WERI-Rb-1 (cell line): Measurements from ENCODE around the gene EML1.

ENCODE experiments used
- DNase-seq: peaks from one replicate; pipeline ENCODE4 v3.0.0-alpha.2; 2020
- H3K27ac ChIP-seq: fragments of 250-450 bp; sonication (Bioruptor Pico); 2 replicates; pipeline ENCODE4 v1.5.1; 2020; ENCODE audit warnings: mild to moderate bottlenecking, moderate library complexity
- H3K27me3 ChIP-seq: fragments of 250-450 bp; sonication (Bioruptor Pico); 2 replicates; pipeline ENCODE4 v1.5.1; 2021; ENCODE audit warnings: mild to moderate bottlenecking, low read depth, moderate library complexity; ENCODE audit not compliant: insufficient read depth, severe bottlenecking
- H3K36me3 ChIP-seq: fragments of 250-450 bp; sonication (Bioruptor Pico); 2 replicates; pipeline ENCODE4 v1.5.1; 2020; ENCODE audit warnings: mild to moderate bottlenecking, moderate library complexity
- H3K4me3 ChIP-seq: 2 replicates; pipeline ENCODE4 v1.5.1; 2011; ENCODE audit warnings: low read depth, mild to moderate bottlenecking, control low read depth, low read length
- H3K9me3 ChIP-seq: fragments of 250-450 bp; sonication (Bioruptor Pico); 2 replicates; pipeline ENCODE4 v1.5.1; 2021; ENCODE audit warnings: mild to moderate bottlenecking, moderate library complexity; ENCODE audit not compliant: severe bottlenecking
- CTCF ChIP-seq: IDR thresholded peaks from 2 replicates; pipeline ENCODE4 v1.5.1; 2011; ENCODE audit warnings: low read depth, mild to moderate bottlenecking, control low read depth, inconsistent platforms, low read length

The EML1 gene

GRCh38 chr14:99794151-99794780 lies 1.1 kb downstream of the EML1 start:
- no peak for DNase-seq
- Histone ChIP-seq H3K27me3 (no peaks in the 10 kb centered on the region), H3K36me3 (no peaks in the 10 kb centered on the region; the same call in 1 of the 2 replicates), H3K27ac (peak overlapping the region; percentile 61), H3K4me3 (peak overlapping the region; percentile 92), H3K9me3 (no peaks in the 10 kb centered on the region)
- TF ChIP-seq CTCF: no peak

- Histone ChIP-seq H3K36me3 (no peaks in the 10 kb centered on the region; the same call in 1 of the 2 replicates), H3K9me3 (no peaks in the 10 kb centered on the region), H3K4me3 (peak overlapping the region; percentile 92; the same call in 1 of the 2 replicates), H3K27me3 (no peaks in the 10 kb centered on the region), H3K27ac (no peak overlapping the region)
- DNase-seq: no peak
- TF ChIP-seq CTCF: no peak
Observed at GRCh38 chr14:99795046-99795445, 1.8 kb downstream of the EML1 start.

- H3K27ac ChIP-seq: no peak overlapping the region
- H3K4me3 ChIP-seq: no peak overlapping the region
- no peaks in the 10 kb centered on the region for H3K9me3 ChIP-seq
- no peak for DNase-seq
- TF ChIP-seq CTCF: no peak
- H3K27me3 ChIP-seq: no peaks in the 10 kb centered on the region
- no peaks in the 10 kb centered on the region; the same call in 1 of the 2 replicates for H3K36me3 ChIP-seq
Observed at GRCh38 chr14:99797231-99797630, 4.0 kb downstream of the EML1 start.

GRCh38 chr14:99800781-99801180 lies 7.6 kb downstream of the EML1 start:
- no peaks in the 10 kb centered on the region for H3K27me3 ChIP-seq
- no peaks in the 10 kb centered on the region; the same call in 1 of the 2 replicates for H3K36me3 ChIP-seq
- no peak overlapping the region for H3K4me3 ChIP-seq
- no peaks in the 10 kb centered on the region for H3K9me3 ChIP-seq
- no peak overlapping the region for H3K27ac ChIP-seq
- no peak for DNase-seq
- no peak for TF ChIP-seq CTCF

- Histone ChIP-seq H3K4me3 (peak overlapping the region; percentile 5), H3K36me3 (no peaks in the 10 kb centered on the region), H3K9me3 (no peaks in the 10 kb centered on the region), H3K27me3 (no peaks in the 10 kb centered on the region), H3K27ac (peak overlapping the region; percentile 77)
- TF ChIP-seq CTCF: no peak
- DNase-seq: peak; percentile 81
Observed at GRCh38 chr14:99802301-99803105, 9.3 kb downstream of the EML1 start.
